Activated T-cell treated with anti-CD3 and anti-CD28 coated beads, Interleukin-2, amount 50 U/mL, for 72 hours (primary cell): ENCODE data around the gene GRIK5. TPM values are rescaled to one million over a fixed set of nuclear protein-coding genes. Genes with fewer than 3 reads are reported as not detected.
"Not testable (repeated sequence)": the region's sequence is repeated elsewhere in the genome, so short reads cannot be mapped to it uniquely, and the experiment has no call there.

Experiments used
- ATAC-seq, 2 donors: fragments of 150-1000 bp; cut with Tn5 transposase; replicated peaks in 1 of 2; 2 replicates each; pipeline ENCODE4 v1.10.0; 2021; ENCODE audit warnings: moderate library complexity in 2 of 2, mild to moderate bottlenecking in 1 of 2
- DNase-seq, 2 donors: peaks; one replicate each; pipeline ENCODE4 v3.0.0; 2021 to 2022; ENCODE audit warnings: mixed read lengths in 1 of 2
- H3K27ac Mint-ChIP-seq: one replicate; pipeline ENCODE4 v1.8.0; 2022; ENCODE audit warnings: mild to moderate bottlenecking, moderate library complexity, mixed read lengths
- H3K27me3 Mint-ChIP-seq: one replicate; pipeline ENCODE4 v1.8.0; 2022; ENCODE audit warnings: low read depth, mixed read lengths
- H3K36me3 Mint-ChIP-seq, 2 donors: one replicate each; pipeline ENCODE4 v1.8.0; 2022; ENCODE audit warnings: mixed read lengths in 2 of 2, mild to moderate bottlenecking in 1 of 2; ENCODE audit not compliant: insufficient read depth in 2 of 2
- H3K4me1 Mint-ChIP-seq: one replicate; pipeline ENCODE4 v1.8.0; 2022; ENCODE audit warnings: low read depth, mixed read lengths
- H3K4me3 Mint-ChIP-seq, 2 donors: one replicate each; pipeline ENCODE4 v1.8.0; 2022; ENCODE audit warnings: mild to moderate bottlenecking in 2 of 2, mixed read lengths in 2 of 2, moderate library complexity in 2 of 2
- H3K9me3 Mint-ChIP-seq, 2 donors: one replicate each; pipeline ENCODE4 v1.8.0; 2022; ENCODE audit warnings: mixed read lengths in 2 of 2
- total RNA-seq, 2 donors: library from RNA; stranded (reverse); gene quantifications; one replicate each; pipeline ENCODE4 v1.2.3, GENCODE V29; 2022

The GRIK5 gene
- total RNA-seq, 2 donors from 2014 or later = 1.1 to 3.8 TPM

DNA sequence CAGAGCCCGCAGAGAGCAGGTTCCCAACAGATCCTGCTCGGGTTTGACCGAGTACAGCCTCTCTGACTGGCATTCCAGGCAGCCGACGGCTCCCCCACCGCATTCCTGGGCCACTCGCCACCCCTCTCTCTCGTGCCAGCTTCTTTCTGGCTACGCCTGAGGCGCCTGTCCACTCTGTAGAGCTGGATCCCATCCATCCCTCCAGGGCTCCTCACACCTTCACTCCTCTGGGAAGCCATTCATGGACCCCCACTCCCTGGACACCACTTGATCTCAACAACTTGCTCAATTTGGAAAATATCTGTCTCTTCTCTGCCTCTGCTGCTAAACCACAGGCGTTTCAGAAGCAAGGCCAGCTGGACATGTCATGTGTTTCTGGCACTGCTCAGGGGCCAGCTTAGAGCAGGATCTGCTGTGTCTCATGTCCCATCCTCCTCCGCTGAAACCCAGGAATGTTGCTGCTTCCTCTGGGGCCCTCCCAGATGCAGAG is 45.3 kb downstream of the GRIK5 start:
- DNase-seq = no peak
- Mint-ChIP-seq H3K9me3 (no peaks in the 10 kb centered on the region), H3K4me3 (no peak overlapping the region), H3K27me3 (peaks cover 8% of the 10 kb centered on the region), H3K36me3 (no peaks in the 10 kb centered on the region), H3K27ac (no peak overlapping the region), H3K4me1 (no peaks in the 10 kb centered on the region)
- no peak for ATAC-seq

- Mint-ChIP-seq H3K36me3 (no peaks in the 10 kb centered on the region), H3K9me3 (no peaks in the 10 kb centered on the region), H3K4me3 (no peak overlapping the region), H3K27me3 (peaks cover 8% of the 10 kb centered on the region), H3K4me1 (peaks cover 5% of the 10 kb centered on the region), H3K27ac (no peak overlapping the region)
- DNase-seq (no peak), ATAC-seq (no peak)
Measured at GRCh38 chr19:42023943-42024260, 46.1 kb downstream of the GRIK5 start.

GRCh38 chr19:42023121-42023942 is 46.7 kb downstream of the GRIK5 start:
- no peaks in the 10 kb centered on the region for H3K36me3 Mint-ChIP-seq
- peaks cover 8% of the 10 kb centered on the region for H3K4me1 Mint-ChIP-seq
- peak; percentile 39 to 48 for ATAC-seq
- DNase-seq = peak; percentile 31 to 34
- no peak overlapping the region for H3K4me3 Mint-ChIP-seq
- H3K27me3 Mint-ChIP-seq = peaks cover 8% of the 10 kb centered on the region
- H3K27ac Mint-ChIP-seq = no peak overlapping the region
- H3K9me3 Mint-ChIP-seq = no peaks in the 10 kb centered on the region

DNA sequence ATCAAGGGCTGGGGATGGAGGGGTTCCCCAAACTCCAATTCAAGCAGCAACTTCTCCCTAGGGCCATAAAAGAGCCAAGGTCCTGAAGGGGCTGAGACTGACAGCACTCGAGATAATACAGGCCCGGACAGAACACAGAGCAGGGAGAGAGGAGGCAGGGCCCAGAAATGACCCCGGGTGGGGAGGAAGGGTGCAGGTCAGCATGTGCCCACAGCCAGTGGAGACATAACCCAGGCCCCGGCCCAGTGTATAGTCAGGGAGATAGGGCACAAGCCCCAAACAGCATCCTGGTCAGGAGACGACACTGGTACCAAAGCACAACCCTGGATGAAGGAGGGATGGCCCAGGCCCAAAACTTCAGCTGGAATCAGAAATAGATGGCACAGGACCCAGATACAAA is 47.4 kb downstream of the GRIK5 start:
- Mint-ChIP-seq H3K27ac (no peak overlapping the region), H3K9me3 (no peaks in the 10 kb centered on the region), H3K4me1 (peaks cover 8% of the 10 kb centered on the region), H3K27me3 (peaks cover 8% of the 10 kb centered on the region), H3K36me3 (no peaks in the 10 kb centered on the region), H3K4me3 (no peak overlapping the region)
- no peak for DNase-seq
- ATAC-seq = no peak

DNA sequence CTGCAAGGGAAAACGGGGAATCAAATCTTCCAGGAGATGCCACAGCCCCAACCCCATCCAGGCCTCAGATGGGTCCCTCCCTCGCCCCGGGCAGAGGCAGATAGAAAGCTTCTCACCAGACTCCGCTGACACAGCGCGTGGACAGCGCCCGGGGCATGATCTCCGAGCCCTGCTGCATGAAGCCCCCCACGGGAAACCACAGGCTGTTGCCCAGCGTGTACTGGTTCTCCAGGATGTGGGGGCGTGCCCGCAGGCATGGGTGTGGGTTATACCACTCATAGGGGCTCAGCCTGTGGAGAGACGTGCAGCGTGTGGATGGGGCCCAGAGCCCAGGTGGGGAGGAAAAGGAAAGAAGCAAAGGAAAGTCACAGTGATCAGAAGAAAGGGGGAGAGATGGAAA is 48.8 kb downstream of the GRIK5 start:
- H3K4me1 Mint-ChIP-seq = peaks cover 8% of the 10 kb centered on the region
- no peaks in the 10 kb centered on the region for H3K36me3 Mint-ChIP-seq
- ATAC-seq (no peak), DNase-seq (no peak)
- no peak overlapping the region for H3K27ac Mint-ChIP-seq
- H3K27me3 Mint-ChIP-seq = peaks cover 8% of the 10 kb centered on the region
- H3K9me3 Mint-ChIP-seq = no peaks in the 10 kb centered on the region
- no peak overlapping the region for H3K4me3 Mint-ChIP-seq

DNA sequence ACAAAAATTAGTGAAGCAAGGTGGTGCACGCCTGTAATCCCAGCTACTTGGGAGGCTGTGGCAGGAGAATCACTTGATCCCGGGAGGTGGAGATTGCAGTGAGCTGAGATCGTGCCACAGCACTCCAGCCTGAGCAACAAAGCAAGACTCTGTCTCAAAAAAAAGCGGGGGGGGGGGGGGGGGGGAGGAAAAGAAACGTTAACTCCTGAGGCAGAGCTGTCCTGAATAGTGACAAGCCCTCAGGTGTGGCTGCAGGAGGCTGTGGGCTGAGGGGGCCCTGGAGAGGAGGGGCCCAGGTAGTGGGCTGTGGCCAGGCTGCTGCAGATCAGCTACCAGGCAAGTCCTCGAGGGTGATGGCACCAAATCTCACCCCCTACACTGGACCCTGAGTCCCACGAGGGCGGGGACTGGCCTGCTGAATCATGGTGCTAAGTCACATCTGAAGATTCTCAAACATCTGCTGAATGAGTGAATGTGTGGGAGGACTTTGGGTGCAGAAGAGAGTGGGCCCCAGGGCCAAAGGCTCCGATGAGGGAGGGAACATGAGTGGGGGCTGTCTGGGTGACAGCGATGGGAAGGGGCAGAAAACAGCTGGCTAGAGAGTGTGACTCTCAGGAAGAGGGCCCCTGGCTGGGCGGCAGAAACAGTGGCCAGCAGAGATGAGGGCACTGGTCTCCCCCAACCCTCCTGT is 51.4 kb downstream of the GRIK5 start:
- ATAC-seq (peak in 1 of 2 donors; percentile 32), DNase-seq (no peak)
- no peak overlapping the region for H3K4me3 Mint-ChIP-seq
- H3K4me1 Mint-ChIP-seq = peaks cover 8% of the 10 kb centered on the region
- no peak overlapping the region for H3K27ac Mint-ChIP-seq
- H3K9me3 Mint-ChIP-seq = no peaks in the 10 kb centered on the region
- H3K36me3 Mint-ChIP-seq = no peaks in the 10 kb centered on the region
- peaks cover 8% of the 10 kb centered on the region for H3K27me3 Mint-ChIP-seq

DNA sequence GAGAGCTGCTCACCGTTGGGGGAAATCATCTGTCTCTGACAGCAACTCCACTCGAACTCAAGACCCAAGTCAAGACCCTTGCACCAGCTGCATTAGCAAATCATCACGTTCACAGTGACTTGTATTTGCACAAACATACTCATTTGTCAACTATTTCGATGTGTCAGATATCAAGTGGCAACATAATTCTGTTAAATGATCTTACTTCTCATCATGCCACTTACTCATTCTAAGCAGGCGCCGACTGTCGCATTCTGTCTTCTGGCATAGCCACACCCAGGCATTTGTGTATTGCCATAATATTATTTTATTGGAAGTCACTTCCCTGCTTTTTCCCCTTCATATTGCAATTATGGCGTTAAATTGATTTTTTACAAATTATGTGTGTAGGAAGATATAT is 53.0 kb downstream of the GRIK5 start:
- Mint-ChIP-seq H3K9me3 (no peaks in the 10 kb centered on the region), H3K4me3 (no peak overlapping the region), H3K4me1 (peaks cover 8% of the 10 kb centered on the region), H3K27ac (peak overlapping the region; percentile 21), H3K27me3 (peaks cover 8% of the 10 kb centered on the region), H3K36me3 (no peaks in the 10 kb centered on the region)
- ATAC-seq (no peak), DNase-seq (no peak)

- DNase-seq, ATAC-seq, H3K36me3 Mint-ChIP-seq, H3K27ac Mint-ChIP-seq, H3K9me3 Mint-ChIP-seq, H3K4me3 Mint-ChIP-seq, H3K27me3 Mint-ChIP-seq: not testable (repeated sequence)
- H3K4me1 Mint-ChIP-seq = peaks cover 14% of the 10 kb centered on the region
Measured at GRCh38 chr19:42012747-42013146, 57.3 kb downstream of the GRIK5 start.

DNA sequence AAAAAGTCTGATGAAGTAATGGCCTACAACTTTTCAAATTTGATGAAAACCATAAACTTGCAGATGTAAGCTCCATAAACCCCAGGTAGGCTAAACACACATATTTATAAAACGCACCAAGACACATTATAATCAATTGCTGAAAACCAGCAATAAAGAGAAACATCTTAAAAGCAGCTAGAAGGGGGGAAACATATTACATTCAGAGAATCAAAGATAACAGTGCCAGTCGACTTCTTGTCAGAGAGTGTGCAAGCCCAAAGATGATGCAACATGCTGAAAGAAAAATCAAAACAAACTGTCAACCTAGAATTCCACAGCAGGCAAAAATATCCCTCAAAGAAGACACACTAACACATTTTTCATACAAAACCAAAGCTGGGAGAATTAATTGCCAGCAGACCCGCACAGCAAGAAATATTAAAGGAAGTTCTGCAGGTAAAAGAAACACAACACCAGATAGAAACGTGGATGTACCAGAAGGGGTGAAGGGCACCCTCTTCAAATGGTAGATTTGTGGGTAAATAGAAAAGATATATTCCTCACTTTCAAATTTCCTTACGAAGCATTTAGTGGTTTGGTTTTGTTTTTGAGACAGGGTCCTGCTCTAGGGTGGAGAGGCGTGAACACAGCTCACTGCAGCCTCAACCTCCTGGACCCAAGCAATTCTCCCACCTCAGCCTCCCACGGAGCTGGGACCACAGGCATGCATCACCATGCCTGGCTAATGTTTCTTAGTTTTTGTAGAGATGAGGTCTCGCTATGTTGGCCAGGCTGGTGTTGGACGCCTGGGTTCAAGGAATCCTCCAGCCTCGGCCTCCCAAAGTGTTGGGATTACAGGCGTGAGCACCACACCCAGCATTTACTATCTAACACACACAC is 59.5 kb downstream of the GRIK5 start:
- DNase-seq (no peak), ATAC-seq (peak in 1 of 2 donors; percentile 69)
- Mint-ChIP-seq H3K27ac (peak overlapping the region; percentile 95), H3K27me3 (no peaks in the 10 kb centered on the region), H3K9me3 (no peaks in the 10 kb centered on the region), H3K4me3 (peak overlapping the region; percentile 36 to 54), H3K36me3 (no peaks in the 10 kb centered on the region), H3K4me1 (peaks cover 14% of the 10 kb centered on the region)

DNA sequence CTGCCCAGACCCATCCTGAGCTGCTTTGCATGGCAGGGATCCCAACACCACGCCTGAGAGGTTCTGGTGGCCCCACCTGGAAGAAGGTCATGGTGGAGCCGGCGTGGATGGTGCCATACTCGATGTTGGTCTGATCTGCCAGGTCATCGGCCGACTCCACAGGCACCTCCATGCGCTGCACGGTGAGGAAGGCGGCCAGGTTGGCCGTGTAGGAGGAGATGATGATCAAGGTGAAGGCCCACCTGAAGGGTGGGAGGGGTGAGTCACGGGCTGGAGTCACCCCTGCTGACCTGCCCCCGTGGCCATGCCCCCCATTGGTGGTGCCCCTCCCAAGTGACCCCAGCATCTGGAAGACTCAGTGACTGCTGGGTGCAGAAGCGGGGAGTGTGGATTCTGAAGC is 63.4 kb downstream of the GRIK5 start:
- H3K4me1 Mint-ChIP-seq = peaks cover 21% of the 10 kb centered on the region
- no peaks in the 10 kb centered on the region for H3K9me3 Mint-ChIP-seq
- H3K4me3 Mint-ChIP-seq = no peak overlapping the region
- peaks cover 24% of the 10 kb centered on the region for H3K27me3 Mint-ChIP-seq
- no peaks in the 10 kb centered on the region for H3K36me3 Mint-ChIP-seq
- ATAC-seq (no peak), DNase-seq (no peak)
- no peak overlapping the region for H3K27ac Mint-ChIP-seq

GRCh38 chr19:42005504-42005903 is 64.5 kb downstream of the GRIK5 start:
- Mint-ChIP-seq H3K27me3 (peaks cover 34% of the 10 kb centered on the region), H3K9me3 (no peaks in the 10 kb centered on the region), H3K27ac (no peak overlapping the region), H3K4me1 (peaks cover 15% of the 10 kb centered on the region), H3K36me3 (no peaks in the 10 kb centered on the region), H3K4me3 (no peak overlapping the region)
- ATAC-seq (no peak), DNase-seq (no peak)

DNA sequence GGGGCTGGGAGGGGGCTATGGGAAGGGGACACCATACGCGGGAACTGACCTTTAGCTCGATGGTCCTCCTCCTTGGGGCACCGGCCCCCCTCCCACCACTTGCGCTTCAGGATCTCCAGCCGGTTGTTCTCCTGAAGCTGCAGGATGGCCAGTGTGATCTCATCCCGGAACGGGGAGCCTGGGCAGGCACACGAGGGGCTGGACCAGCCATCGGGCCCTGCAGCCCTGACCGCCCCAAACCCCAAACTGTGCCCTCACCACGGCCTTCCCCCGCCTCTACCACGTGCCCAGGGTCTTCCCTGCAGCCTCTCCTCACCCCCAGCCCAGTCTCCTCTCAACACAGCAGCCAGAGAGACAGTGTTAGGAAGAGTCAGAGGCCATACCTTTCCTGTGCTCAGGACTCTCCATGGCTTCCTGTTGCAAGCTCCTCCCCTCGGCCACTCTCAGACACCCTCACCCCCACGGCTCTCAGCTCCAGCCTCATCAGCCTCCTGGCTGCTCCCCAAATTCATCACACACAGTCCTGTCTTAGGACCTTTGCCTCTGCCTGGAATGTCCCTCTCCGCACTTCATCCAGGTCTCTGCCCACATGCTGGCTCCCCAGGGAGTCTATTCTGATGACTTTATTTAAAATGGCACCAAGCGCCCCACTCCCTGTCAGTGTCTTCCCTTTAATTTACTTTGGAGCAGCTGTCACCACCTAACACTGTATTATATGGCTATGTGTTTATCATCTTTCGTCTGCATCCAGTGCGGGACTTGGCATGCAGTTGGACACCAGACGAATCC is 66.3 kb downstream of the GRIK5 start:
- ATAC-seq (no peak), DNase-seq (no peak)
- Mint-ChIP-seq H3K4me1 (peaks cover 13% of the 10 kb centered on the region), H3K36me3 (peaks cover 0 to 2% of the 10 kb centered on the region in 2 donors), H3K4me3 (no peak overlapping the region), H3K9me3 (no peaks in the 10 kb centered on the region), H3K27me3 (peaks cover 49% of the 10 kb centered on the region), H3K27ac (no peak overlapping the region)
